Hair follicular keratinocyte (primary cell): ENCODE data around the gene FAM170B. TPM values are rescaled to one million over a fixed set of nuclear protein-coding genes. Genes with fewer than 3 reads are reported as not detected.

ENCODE experiments used
- total RNA-seq: library from RNA; depleted of rRNA; stranded (reverse); fragments of >200 nt; gene quantifications from 2 replicates; pipeline ENCODE4 v1.2.3, GENCODE V29; 2015

Gene FAM170B
- not detected in 2 replicates for total RNA-seq

DNA sequence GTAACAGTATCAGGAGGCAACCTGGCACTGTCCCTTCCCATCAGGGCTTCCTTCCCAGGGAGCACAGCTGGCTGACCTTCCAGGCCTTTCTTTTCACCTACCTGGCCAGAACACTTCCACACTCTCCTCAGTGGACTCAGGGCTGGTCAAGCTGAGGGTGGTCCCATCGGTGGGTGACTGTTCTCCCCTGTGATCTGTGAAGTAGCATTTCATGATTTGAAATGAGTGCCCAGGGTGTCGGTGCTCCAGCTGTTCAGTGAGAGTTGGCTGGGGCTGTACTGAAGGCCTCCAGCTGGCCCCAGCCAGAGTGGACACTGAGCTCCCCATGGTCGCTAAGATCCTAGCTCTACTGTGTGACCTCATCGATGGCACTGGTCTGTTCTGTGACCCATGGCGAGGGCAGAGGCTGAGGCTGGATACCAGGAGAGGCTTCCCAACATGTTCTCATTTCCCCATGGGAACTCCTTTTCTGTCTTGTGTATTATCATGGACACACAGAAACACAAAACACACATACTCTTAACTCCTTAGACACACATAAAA lies at the start of gene FAM170B:
Gene FAM170B (minus strand): TSS at position 316 of the 543 bp plus-strand sequence. CDS start 103 bp downstream, at position 213.

DNA sequence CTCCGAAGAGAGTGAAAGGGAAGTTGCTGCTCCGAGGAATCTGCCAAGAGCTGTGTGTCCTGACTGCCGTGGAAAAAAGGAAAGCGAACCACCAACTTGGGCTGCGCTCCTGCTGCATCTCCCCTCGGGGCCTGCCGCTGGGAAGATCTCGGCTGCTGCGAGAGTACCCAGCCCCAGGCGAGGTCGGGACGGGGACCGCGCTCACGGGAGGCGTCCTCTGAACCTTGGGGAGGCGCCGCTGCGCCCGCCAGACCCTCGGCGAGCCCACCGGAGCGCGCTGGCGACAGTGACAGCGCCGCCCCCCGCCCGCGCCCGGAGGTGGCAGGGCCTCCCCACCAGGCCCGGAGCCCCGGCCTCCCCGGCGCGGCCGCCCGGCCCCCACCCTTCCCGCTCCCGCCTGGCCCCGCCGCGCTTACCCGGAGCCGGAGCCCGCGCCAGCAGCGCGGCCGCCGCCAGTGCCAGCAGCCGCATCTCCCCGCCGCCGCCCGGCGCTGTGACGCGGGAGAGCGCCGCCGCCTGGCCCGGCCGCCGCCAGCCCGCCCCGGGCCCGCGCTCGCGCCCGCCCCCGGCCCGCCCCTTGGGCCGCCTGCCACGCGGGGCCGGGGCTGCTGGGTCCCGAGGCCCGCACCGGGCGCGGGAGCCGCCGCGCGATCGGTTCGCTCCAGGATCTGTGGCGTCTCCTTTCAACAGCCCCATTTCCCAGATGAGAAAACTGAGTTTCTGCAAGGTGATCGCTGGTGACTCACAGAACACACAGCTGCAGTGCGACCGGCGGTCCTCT lies 18.6 kb downstream of the FAM170B start, which contains the start of gene VSTM4:
Gene VSTM4 (minus strand): TSS at position 508 of the 781 bp plus-strand sequence. CDS start 37 bp downstream, at position 471.

Other genes starting within 250 kb of the FAM170B start
- gene LRRC18, start 194.2 kb downstream of the FAM170B start, total RNA-seq = not detected in 2 replicates
- 0.11 TPM in 1 of 2 replicates, not detected in the other for gene VSTM4, start 18.5 kb downstream of the FAM170B start, total RNA-seq
- not detected in 2 replicates for gene TMEM273, start 54.4 kb upstream of the FAM170B start, total RNA-seq
- gene C10orf71, start 165.1 kb upstream of the FAM170B start, total RNA-seq = not detected in 2 replicates